ENCODE data around the gene LRIG1.

LRIG1 gene

GRCh38 chr3:66404903-66405700 lies 95.7 kb downstream of the LRIG1 start:
- TF ChIP-seq CTCF (IDR thresholded peaks at IDR 0.05; ENCODE audit: extremely low read depth, insufficient read depth, missing control alignments): no peak
- in situ Hi-C loops (cut with MboI; ENCODE audit: low pct_unique_long_range_greater_than_20kb, low sequenced_read_pairs, unreplicated experiment): loop anchor here (25.0 kb wide), 1 partner anchor 407 kb away; no protein-coding TSS in a partner anchor
- no peak for DNase-seq (ENCODE audit: low spot score)

- in situ Hi-C loops (cut with MboI; ENCODE audit: low pct_unique_long_range_greater_than_20kb, low sequenced_read_pairs, unreplicated experiment): loop anchor here (25.0 kb wide), 1 partner anchor 408 kb away; no protein-coding TSS in a partner anchor
- no peak for DNase-seq (ENCODE audit: low spot score)
- no peak for TF ChIP-seq CTCF (IDR thresholded peaks at IDR 0.05; ENCODE audit: extremely low read depth, insufficient read depth, missing control alignments)
Measured at GRCh38 chr3:66404197-66404596, 96.6 kb downstream of the LRIG1 start.

- no peak for TF ChIP-seq CTCF (IDR thresholded peaks at IDR 0.05; ENCODE audit: extremely low read depth, insufficient read depth, missing control alignments)
- no peak for DNase-seq (ENCODE audit: low spot score)
- in situ Hi-C loops (cut with MboI; ENCODE audit: low pct_unique_long_range_greater_than_20kb, low sequenced_read_pairs, unreplicated experiment): loop anchor here (25.0 kb wide), 1 partner anchor 409 kb away; no protein-coding TSS in a partner anchor
Measured at GRCh38 chr3:66403323-66403990, 97.4 kb downstream of the LRIG1 start.

- in situ Hi-C loops (cut with MboI; ENCODE audit: low pct_unique_long_range_greater_than_20kb, low sequenced_read_pairs, unreplicated experiment): loop anchor here (25.0 kb wide), 1 partner anchor 410 kb away; no protein-coding TSS in a partner anchor
- no peak for TF ChIP-seq CTCF (IDR thresholded peaks at IDR 0.05; ENCODE audit: extremely low read depth, insufficient read depth, missing control alignments)
- no peak for DNase-seq (ENCODE audit: low spot score)
Measured at GRCh38 chr3:66402596-66403290, 98.1 kb downstream of the LRIG1 start.

GRCh38 chr3:66401675-66402491 lies 98.9 kb downstream of the LRIG1 start:
- DNase-seq (ENCODE audit: low spot score): no peak
- no peak for TF ChIP-seq CTCF (IDR thresholded peaks at IDR 0.05; ENCODE audit: extremely low read depth, insufficient read depth, missing control alignments)
- in situ Hi-C loops (cut with MboI; ENCODE audit: low pct_unique_long_range_greater_than_20kb, low sequenced_read_pairs, unreplicated experiment): loop anchor here (25.0 kb wide), 1 partner anchor 410 kb away; no protein-coding TSS in a partner anchor
